Activated T-cell treated with anti-CD3 and anti-CD28 coated beads for 48 hours (primary cell): ENCODE data around the gene MCUB.
"Not testable (repeated sequence)": the region's sequence is repeated elsewhere in the genome, so short reads cannot be mapped to it uniquely, and the experiment has no call there.

Experiments used
- DNase-seq: peaks from one replicate; pipeline ENCODE4 v3.0.0-alpha.2; 2020; ENCODE audit warnings: low read depth

Gene MCUB

GRCh38 chr4:109578846-109579245, 18.8 kb downstream of the MCUB start:
- DNase-seq = no peak

DNA sequence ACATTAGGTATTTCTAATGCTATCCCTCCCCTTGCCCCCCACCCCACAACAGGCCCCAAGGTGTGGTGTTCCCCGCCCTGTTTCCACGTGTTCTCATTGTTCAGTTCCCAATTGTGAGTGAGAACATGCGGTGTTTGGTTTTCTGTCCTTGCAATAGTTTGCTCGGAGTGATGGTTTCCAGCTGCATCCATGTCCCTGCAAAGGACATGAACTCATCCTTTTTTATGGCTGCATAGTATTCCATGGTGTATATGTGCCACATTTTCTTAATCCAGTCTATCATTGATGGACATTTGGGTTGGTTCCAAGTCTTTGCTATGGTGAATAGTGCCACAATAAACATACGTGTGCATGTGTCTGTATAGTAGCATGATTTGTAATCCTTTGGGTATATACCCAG, 20.0 kb downstream of the MCUB start:
- not testable (repeated sequence) for DNase-seq

DNA sequence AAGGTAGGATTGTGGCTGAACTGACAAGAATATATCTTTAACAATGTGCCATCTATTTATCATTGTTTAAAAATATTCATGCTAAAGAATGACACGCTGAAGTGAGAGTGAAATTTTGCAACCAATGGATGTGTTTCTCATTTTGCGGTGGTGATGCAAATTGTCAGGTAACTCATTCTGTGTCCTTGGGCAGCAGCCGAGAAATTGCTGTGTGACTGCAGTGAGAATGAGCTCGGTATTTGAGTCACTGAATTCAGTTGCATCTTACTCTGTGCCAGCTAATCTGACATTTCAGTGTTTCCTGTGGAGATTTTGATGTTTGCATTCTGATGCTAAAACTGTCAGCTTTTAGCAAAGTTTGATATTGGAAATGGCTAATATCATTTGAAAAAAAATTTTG, 28.1 kb downstream of the MCUB start:
- peak; percentile 42 for DNase-seq

- no peak for DNase-seq
These were observed 29.1 kb downstream of the MCUB start for GRCh38 chr4:109589119-109589518.

- no peak for DNase-seq
These were observed 29.6 kb downstream of the MCUB start for GRCh38 chr4:109589605-109590004.

DNA sequence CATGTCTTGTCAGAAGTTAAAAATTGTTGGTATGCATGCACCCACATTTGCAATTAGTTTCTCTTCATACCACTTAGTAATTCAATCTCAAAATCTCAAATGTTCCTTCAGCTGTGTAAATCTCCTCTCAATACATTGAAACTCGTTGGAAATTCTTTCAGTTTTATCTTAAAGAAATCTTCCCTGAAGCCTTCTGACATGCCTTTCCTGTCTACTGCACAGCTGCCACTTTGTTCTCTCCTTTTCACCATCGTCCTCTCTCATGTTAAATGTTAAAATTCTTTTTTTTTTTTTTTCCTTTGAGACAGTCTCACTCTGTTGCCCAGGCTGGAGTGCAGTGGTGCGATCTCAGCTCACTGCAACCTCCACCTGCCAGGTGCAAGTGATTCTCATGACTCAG, 30.9 kb downstream of the MCUB start:
- no peak for DNase-seq

- no peak for DNase-seq
These were observed 32.3 kb downstream of the MCUB start for GRCh38 chr4:109592367-109592766.

- DNase-seq = not testable (repeated sequence)
These were observed 35.1 kb downstream of the MCUB start for GRCh38 chr4:109595123-109595522.

- DNase-seq = not testable (repeated sequence)
These were observed 36.5 kb downstream of the MCUB start for GRCh38 chr4:109596420-109597085.

- DNase-seq = no peak
These were observed 39.1 kb downstream of the MCUB start for GRCh38 chr4:109599046-109599652.

GRCh38 chr4:109600431-109600830, 40.4 kb downstream of the MCUB start:
- DNase-seq = no peak

- DNase-seq = no peak
These were observed 41.3 kb downstream of the MCUB start for GRCh38 chr4:109601336-109601735.

GRCh38 chr4:109607976-109608375, 47.9 kb downstream of the MCUB start:
- no peak for DNase-seq

GRCh38 chr4:109608879-109609278, 48.8 kb downstream of the MCUB start:
- no peak for DNase-seq

DNA sequence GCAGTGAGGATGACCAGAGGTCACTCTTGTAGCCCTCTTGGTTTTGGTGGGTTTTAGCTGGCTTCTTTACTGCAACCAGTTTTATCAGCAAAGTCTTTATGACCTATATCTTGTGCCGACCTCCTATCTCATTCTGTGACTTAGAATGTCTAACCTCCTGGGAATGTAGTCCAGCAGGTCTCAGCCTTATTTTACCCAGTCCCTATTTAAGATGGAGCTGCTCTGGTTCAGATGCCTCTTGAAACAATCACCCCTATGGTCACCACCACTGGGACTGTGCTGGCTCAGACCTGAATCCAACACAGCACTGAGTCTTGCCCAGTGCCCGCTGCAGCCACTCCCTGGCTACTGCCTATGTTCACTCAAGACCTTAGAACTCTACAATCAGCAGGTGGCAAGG, 49.4 kb downstream of the MCUB start:
- DNase-seq = no peak

- DNase-seq = no peak
These were observed 50.4 kb downstream of the MCUB start for GRCh38 chr4:109610489-109610888.

DNA sequence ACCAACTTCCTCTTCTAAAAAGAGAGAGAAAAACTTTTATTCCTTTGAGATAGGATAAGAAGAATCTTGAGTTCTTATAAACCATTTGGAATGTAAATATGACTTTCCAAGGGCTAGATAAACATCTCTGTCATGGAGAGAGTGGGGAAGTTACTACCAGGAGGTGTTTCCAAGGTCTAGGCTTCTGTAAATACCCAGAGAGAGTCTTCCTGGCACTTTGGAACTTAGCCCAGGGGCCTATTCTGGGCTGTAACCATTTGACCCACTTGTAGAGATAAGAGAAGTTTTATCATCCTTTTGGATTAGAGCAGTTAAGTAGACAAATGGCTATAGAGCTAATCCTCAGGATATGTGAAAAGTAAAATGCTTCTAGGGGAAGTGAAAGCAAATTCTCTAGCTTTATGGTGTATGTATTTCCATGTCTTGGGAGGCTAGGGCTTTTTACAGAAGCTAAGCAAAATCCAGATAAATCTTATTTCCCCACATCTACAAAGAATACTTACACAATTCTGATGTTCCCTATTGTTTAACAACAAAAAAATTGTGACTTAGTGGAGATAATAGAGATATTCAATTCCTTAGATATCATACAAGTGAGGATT, 51.1 kb downstream of the MCUB start:
- DNase-seq = no peak

DNA sequence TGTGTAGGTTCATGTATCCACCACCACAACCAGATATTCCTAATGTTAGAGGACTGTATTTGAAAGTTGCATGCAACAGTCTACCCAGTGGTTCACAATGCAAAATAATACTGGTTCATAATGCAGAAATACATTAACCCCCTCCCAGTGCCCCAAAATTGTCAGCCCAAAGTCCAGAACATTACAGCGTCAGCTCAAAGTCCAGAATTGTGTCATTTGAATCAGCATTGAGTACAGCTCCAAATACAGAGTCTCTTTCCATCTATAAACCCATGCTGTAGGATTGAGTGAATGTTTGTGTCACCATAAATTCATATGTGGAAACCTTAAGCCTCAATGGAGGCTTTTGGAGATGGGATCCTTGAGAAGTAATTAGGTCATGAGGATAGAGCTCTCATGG, 54.0 kb downstream of the MCUB start:
- DNase-seq = no peak

- no peak for DNase-seq
These were observed 54.4 kb downstream of the MCUB start for GRCh38 chr4:109614466-109614865.

- DNase-seq = no peak
These were observed 55.7 kb downstream of the MCUB start for GRCh38 chr4:109615742-109616141.

DNA sequence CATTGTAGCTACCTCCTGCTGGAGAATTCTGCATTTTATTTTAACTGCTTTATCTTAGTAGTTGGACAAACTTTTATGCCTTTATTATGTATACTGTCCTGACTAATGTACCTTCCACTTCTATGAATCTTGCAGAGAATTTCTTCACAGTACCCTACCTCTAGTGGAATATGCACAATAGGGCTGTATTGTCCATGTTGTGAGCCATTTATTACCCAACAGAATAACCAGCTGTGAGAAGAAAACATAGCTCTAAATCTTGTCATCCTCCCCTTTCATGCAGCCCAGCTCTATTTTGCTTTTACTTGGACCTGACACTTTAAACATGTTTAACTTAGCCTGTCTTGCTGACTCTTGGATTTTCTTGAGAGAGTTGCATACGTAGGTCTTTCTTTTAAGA, 56.2 kb downstream of the MCUB start:
- DNase-seq = no peak

DNA sequence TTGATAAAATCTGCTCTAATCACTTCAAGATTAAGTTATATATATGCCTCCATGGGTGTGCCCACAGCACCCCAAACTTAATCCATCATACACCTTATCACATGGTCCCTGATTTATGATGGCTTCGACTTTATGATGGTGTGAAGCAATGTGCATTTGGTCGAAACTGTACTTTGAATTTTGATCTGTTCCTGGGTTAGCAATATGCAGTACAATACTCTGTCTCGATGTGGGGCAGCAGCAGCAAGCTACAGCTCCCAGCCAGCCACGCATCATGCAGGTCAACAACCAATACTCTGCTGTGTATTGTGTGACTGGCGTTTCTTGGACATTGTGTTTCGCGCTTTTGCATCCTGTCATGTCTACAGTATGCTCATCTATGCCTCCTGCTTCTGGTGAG, 62.6 kb downstream of the MCUB start:
- no peak for DNase-seq

DNA sequence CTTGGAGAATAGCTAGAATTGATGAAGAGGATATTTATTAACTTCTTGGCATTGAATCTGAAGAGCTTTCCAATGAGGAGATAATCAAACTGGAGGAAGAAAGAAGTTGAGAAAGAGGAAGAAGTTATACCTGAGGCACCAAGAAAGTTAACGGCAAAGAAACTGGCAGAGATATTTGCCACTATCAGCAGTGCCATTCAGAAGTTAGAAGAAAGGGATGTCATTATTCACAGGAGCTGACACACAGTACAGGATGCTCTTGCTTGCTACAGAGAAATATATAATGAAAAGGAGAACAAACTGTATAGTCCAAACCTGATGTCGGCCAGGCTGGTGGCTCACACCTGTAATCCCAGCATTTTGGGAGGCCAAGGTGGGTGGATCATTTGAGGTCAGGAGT, 64.5 kb downstream of the MCUB start:
- no peak for DNase-seq

GRCh38 chr4:109627361-109627760, 67.3 kb downstream of the MCUB start:
- DNase-seq = no peak
